K562 (cell line): ENCODE data around the gene NEK4. TPM values are rescaled to one million over a fixed set of nuclear protein-coding genes. Genes with fewer than 3 reads are reported as not detected.

Experiments used
- ATAC-seq: fragments of 200-7000 bp; cut with Tn5 transposase; 3 replicates; pipeline ENCODE4 v1.9.1; 2020; ENCODE audit warnings: moderate library complexity
- BruUV-seq: library from RNA; stranded (reverse); fragments of 400-500 nt; replicated peaks from 2 replicates; lab custom pipeline; 2021; lab: Mats Ljungman, UMichigan
- CTCF ChIA-PET: fragments of 300-600 bp; formaldehyde crosslinking; extraction: SDS; loops from one replicate; lab custom pipeline; 2021; ENCODE audit warnings: low intra/inter-chr PET ratio; lab: Yijun Ruan, JAX
- POLR2A ChIA-PET: fragments of 300-600, 350-650 bp; sonication (Branson Sonifier 250); formaldehyde crosslinking; extraction: SDS; loops from one replicate; lab custom pipeline; 2021; ENCODE audit warnings: antibody characterized with exemption, inconsistent platforms; lab: Yijun Ruan, JAX
- DNase-seq, 4 experiments: peaks; one replicate each; pipeline versions ENCODE4 v3.0.0 to v3.0.0-alpha.2; 2011 to 2018; ENCODE audit warnings: low spot score in 3 of 4, mixed read lengths in 3 of 4; ENCODE audit errors: extremely low read depth in 1 of 4
- FAIRE-seq: peaks from 2 replicates; lab custom pipeline; 2011; peaks lifted over from hg19 to GRCh38; lab: Jason Lieb, UNC
- H2AFZ ChIP-seq: 2 replicates; pipeline ENCODE4 v1.6.0; 2011; ENCODE audit warnings: low read depth, low read length, control low read depth, inconsistent platforms
- H3K27ac ChIP-seq: fragments of 200-600 bp; 3 replicates; pipeline ENCODE4 v1.8.0; 2011; ENCODE audit warnings: low read depth, mild to moderate bottlenecking, control low read depth, inconsistent platforms, low read length, moderate library complexity, mixed read lengths; ENCODE audit errors: extremely low read depth
- H3K27me3 ChIP-seq, 2 experiments: fragments of 300-600 bp in 1 of 2; 2 replicates in 1 of 2; 3 replicates in 1 of 2; pipeline versions ENCODE4 v1.6.0 to v1.8.0; 2011; ENCODE audit warnings: inconsistent platforms in 2 of 2, low read length in 2 of 2, mild to moderate bottlenecking in 1 of 2, mixed read lengths in 1 of 2, moderate library complexity in 1 of 2; ENCODE audit not compliant: control insufficient read depth in 2 of 2, insufficient read depth in 2 of 2
- H3K36me3 ChIP-seq: fragments of 300-600 bp; 3 replicates; pipeline ENCODE4 v1.8.0; 2011; ENCODE audit warnings: mild to moderate bottlenecking, low read length, inconsistent platforms; ENCODE audit not compliant: control insufficient read depth, insufficient read depth
- H3K4me1 ChIP-seq, 2 experiments: fragments of 200-600 bp in 1 of 2; replicated peaks in 1 of 2; 2 replicates in 1 of 2; 3 replicates in 1 of 2; pipeline versions ENCODE4 v1.5.1 to v1.8.0; 2011; ENCODE audit warnings: inconsistent platforms in 2 of 2, low read length in 2 of 2, mild to moderate bottlenecking in 1 of 2, mixed read lengths in 1 of 2, moderate library complexity in 1 of 2; ENCODE audit not compliant: control insufficient read depth in 2 of 2, insufficient read depth in 2 of 2
- H3K4me2 ChIP-seq: 2 replicates; pipeline ENCODE4 v1.6.1; 2011; ENCODE audit warnings: low read length, control low read depth, inconsistent platforms, mixed read lengths; ENCODE audit not compliant: insufficient read depth
- H3K4me3 ChIP-seq: fragments of 200-600 bp; sonication (generic), shearing (Covaris generic); 2 replicates; pipeline ENCODE4 v1.5.1; 2016; ENCODE audit warnings: control low read depth, inconsistent platforms
- H3K79me2 ChIP-seq: fragments of 200-600 bp; 3 replicates; pipeline ENCODE4 v1.8.0; 2011; ENCODE audit warnings: low read length, inconsistent platforms; ENCODE audit not compliant: control insufficient read depth, insufficient read depth
- H3K9ac ChIP-seq, 2 experiments: 2 replicates each; pipeline versions ENCODE4 v1.6.0 to v1.6.1; 2011; ENCODE audit warnings: low read depth in 2 of 2, low read length in 2 of 2, control low read depth in 1 of 2, inconsistent platforms in 1 of 2, mild to moderate bottlenecking in 1 of 2, mixed read lengths in 1 of 2; ENCODE audit not compliant: insufficient read depth in 1 of 2
- H3K9me1 ChIP-seq: one replicate; pipeline ENCODE4 v1.6.0; 2011; ENCODE audit warnings: inconsistent platforms, mild to moderate bottlenecking, low read length, moderate library complexity; ENCODE audit not compliant: control insufficient read depth, insufficient read depth
- H3K9me3 ChIP-seq: replicated peaks from 2 replicates; pipeline ENCODE4 v1.5.1; 2011; ENCODE audit warnings: low read depth, low read length, inconsistent platforms; ENCODE audit not compliant: control insufficient read depth, insufficient read depth
- H4K20me1 ChIP-seq: replicated peaks from 2 replicates; pipeline ENCODE4 v1.6.1; 2011; ENCODE audit warnings: low read length, inconsistent platforms, mixed read lengths; ENCODE audit not compliant: control insufficient read depth, insufficient read depth
- BDP1 ChIP-seq: IDR thresholded peaks from 3 replicates; pipeline ENCODE4 v1.6.1; 2011; ENCODE audit not compliant: insufficient read length, insufficient read depth
- BHLHE40 ChIP-seq: IDR thresholded peaks from 2 replicates; pipeline ENCODE4 v1.6.1; 2011; ENCODE audit warnings: low read length, improper control_type of control experiment
- BRD4 ChIP-seq: fragments of 200-600 bp; sonication (generic); IDR thresholded peaks from 2 replicates; pipeline ENCODE4 v1.6.1; 2017; ENCODE audit warnings: inconsistent platforms
- DIDO1 ChIP-seq: fragments of 450-650 bp; IDR thresholded peaks from 2 replicates; pipeline ENCODE4 v1.6.1; 2016; ENCODE audit warnings: low read depth, missing biosample characterization, missing genetic modification characterization
- HCFC1 ChIP-seq: IDR thresholded peaks from 2 replicates; pipeline ENCODE4 v1.6.1; 2012; ENCODE audit warnings: low read depth, low read length, improper control_type of control experiment
- MEF2D ChIP-seq: conservative IDR thresholded peaks from 2 replicates; pipeline ENCODE4 v1.6.1; 2016; ENCODE audit warnings: low read depth, missing genetic modification characterization, missing compliant biosample characterization
- RB1 ChIP-seq: fragments of 450-650 bp; IDR thresholded peaks from 2 replicates; pipeline ENCODE4 v1.6.1; 2017; ENCODE audit warnings: low read depth, mild to moderate bottlenecking
- SMARCA4 ChIP-seq: fragments of 450-650 bp; IDR thresholded peaks from 2 replicates; pipeline ENCODE4 v1.6.1; 2016
- SPI1 ChIP-seq: IDR thresholded peaks from 2 replicates; pipeline ENCODE4 v1.6.1; 2011; ENCODE audit warnings: low read depth, low read length, control low read depth, borderline replicate concordance
- ZNF184 ChIP-seq: sonication (generic); formaldehyde crosslinking; IDR thresholded peaks from 2 replicates; pipeline ENCODE4 v1.5.0; 2020; ENCODE audit warnings: missing genetic modification reagents
- ZNF75A ChIP-seq: fragments of 450-650 bp; formaldehyde crosslinking; IDR thresholded peaks from 2 replicates; pipeline ENCODE4 v1.4.0; 2020; ENCODE audit warnings: mild to moderate bottlenecking
- ZNF77 ChIP-seq: fragments of 250-450 bp; sonication (Bioruptor Pico); IDR thresholded peaks from 2 replicates; pipeline ENCODE4 v1.5.0; 2020
- ZNF785 ChIP-seq: fragments of 250-450 bp; sonication (Bioruptor Pico); IDR thresholded peaks from 2 replicates; pipeline ENCODE4 v1.4.0; 2020; ENCODE audit warnings: mild to moderate bottlenecking
- ZSCAN29 ChIP-seq: fragments of 450-650 bp; IDR thresholded peaks from 2 replicates; pipeline ENCODE4 v1.6.1; 2017
- WGBS: fragments of 100-300 bp; shearing (Covaris generic); methylation state at CpG from one replicate; pipeline ENCODE4 v1.1.6; 2016; ENCODE audit warnings: low coverage, mixed read lengths; ENCODE audit not compliant: insufficient coverage; ENCODE audit errors: missing lambda C conversion rate; 5-methylcytosine and 5-hydroxymethylcytosine counted together
- in situ Hi-C: fragments of 300-500 bp; cut with MboI; formaldehyde crosslinking; loops from 4 replicates; pipeline ENCODE4 v1.15.0; 2018; ENCODE audit warnings: inconsistent platforms, mixed read lengths
- intact Hi-C: fragments of 100-400 bp; cut with micrococcal nuclease; formaldehyde crosslinking; loops from 2 replicates; pipeline ENCODE4 v1.14.2; 2022
- polyA plus RNA-seq, 8 experiments: library from polyadenylated mRNA; depleted of rRNA in 4 of 8; stranded (reverse) in 5 of 8; unstranded in 3 of 8; fragments of >200 nt; fragmentation: Nextera tagmentation in 2 of 8; fragmentation: Illumina TruSeq in 1 of 8; extraction: Ambion mirVana in 2 of 8; extraction: Trizol in 1 of 8; gene quantifications; 2 replicates each; pipeline versions ENCODE4 v1.2.1 to v1.2.3, GENCODE V29; 2011 to 2014; ENCODE audit warnings: inconsistent platforms in 1 of 8, missing spikeins in 1 of 8
- total RNA-seq, 7 experiments: library from RNA; depleted of rRNA in 6 of 7; stranded (reverse); fragments of >200 nt in 6 of 7; fragmentation: Illumina TruSeq in 2 of 7; extraction: Trizol in 2 of 7; gene quantifications; 2 replicates each; pipeline versions ENCODE4 v1.2.1 to v1.2.3, GENCODE V29; 2011 to 2021; ENCODE audit warnings: low replicate concordance in 1 of 7
- TF ChIP-seq, protein P1 (sequence below): fragments of 450-650 bp; IDR thresholded peaks from 2 replicates; pipeline ENCODE4 v1.6.1; 2017; ENCODE audit warnings: antibody characterized with exemption
- TF ChIP-seq, protein P2 (sequence below): fragments of 450-650 bp; IDR thresholded peaks from 2 replicates; pipeline ENCODE4 v1.6.1; 2018; ENCODE audit not compliant: partially characterized antibody

The NEK4 gene
- total and polyA plus RNA-seq, 9 of the 15 experiments (the other 6 are each of a cell fraction or from before 2014, with no cell fraction given), result 5.8 to 23.1 (median 16.6) TPM

DNA sequence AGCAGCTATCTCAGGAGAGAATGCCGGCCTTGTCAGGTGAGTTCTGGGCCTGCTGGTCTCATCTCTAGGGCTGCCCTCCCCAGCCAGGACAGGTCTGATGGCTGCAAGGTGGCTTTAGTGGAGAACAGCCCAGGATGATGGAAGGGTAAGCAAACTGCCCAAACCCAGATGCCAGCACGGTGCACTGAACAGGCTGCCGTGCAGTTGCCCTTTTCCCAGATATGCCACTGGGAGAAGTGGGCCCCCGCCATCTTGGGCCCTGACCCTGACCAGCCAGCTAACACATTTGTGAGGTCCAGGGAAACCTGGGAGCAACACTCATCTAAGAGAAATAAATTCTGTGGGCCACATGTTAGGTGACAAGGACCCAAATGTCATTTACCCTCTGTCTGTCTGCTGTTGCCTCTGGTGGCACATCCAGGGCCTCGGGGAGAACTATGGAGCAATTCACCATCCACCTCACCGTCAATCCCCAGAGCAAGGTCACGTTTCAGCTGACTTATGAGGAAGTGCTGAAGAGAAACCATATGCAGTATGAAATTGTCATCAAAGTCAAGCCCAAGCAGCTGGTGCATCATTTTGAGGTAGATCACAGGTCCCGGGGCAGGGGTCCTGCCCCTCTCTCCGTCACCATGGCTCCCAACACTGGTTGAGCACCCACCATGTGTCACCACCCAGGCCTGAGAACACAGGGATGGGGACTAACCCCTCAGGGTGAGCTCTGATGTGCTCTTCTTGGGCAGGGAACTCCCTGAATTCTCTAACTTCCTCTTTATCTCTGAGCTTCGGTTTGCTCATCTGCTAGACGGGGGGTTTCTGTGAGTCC is 8.5 kb upstream of the NEK4 start:
- FAIRE-seq (no peak), DNase-seq (no peak), ATAC-seq (no peak)
- in situ Hi-C loops, result no loop called here
- Histone ChIP-seq H3K4me1 (no peaks in the 10 kb centered on the region; a peak in 2 of 5 replicates), H3K9ac (0 out of 4 replicates have a peak overlapping the region, but pooled peaks of 1 of the 2 experiments have one; percentile 26), H3K9me3 (no peaks in the 10 kb centered on the region), H4K20me1 (no peaks in the 10 kb centered on the region), H3K36me3 (no peaks in the 10 kb centered on the region), H3K27ac (no peak overlapping the region), H3K4me2 (no peak overlapping the region), H2AFZ (no peak overlapping the region), H3K9me1 (no peaks in the 10 kb centered on the region), H3K4me3 (no peak overlapping the region), H3K79me2 (no peaks in the 10 kb centered on the region), H3K27me3 (peaks cover 0 to 30% of the 10 kb centered on the region in 2 experiments; a peak in 2 of 5 replicates)
- intact Hi-C loops, result no loop called here
- ChIA-PET POLR2A (interaction anchor here (0.6 kb wide), 2 partner anchors 9 to 287 kb away, joined by 3 to 4 read pairs; no protein-coding TSS in a partner anchor), CTCF (no interaction called here)
- TF ChIP-seq ZNF75A (CRISPR knock-in tag) (no peak), ZNF785 (CRISPR knock-in tag) (no peak), BRD4 (no peak), ZSCAN29 (no peak), SMARCA4 (no peak), SPI1 (peak; percentile 72; the same call in 1 of the 2 replicates), MEF2D (tag) (no peak), BDP1 (no peak), ZNF77 (CRISPR knock-in tag) (no peak), ZNF184 (CRISPR knock-in tag) (no peak), DIDO1 (tag) (no peak), BHLHE40 (0 out of 2 replicates have a peak, but pooled peaks have one; percentile 22), HCFC1 (no peak), RB1 (no peak)
- TF ChIP-seq, protein P1, sequence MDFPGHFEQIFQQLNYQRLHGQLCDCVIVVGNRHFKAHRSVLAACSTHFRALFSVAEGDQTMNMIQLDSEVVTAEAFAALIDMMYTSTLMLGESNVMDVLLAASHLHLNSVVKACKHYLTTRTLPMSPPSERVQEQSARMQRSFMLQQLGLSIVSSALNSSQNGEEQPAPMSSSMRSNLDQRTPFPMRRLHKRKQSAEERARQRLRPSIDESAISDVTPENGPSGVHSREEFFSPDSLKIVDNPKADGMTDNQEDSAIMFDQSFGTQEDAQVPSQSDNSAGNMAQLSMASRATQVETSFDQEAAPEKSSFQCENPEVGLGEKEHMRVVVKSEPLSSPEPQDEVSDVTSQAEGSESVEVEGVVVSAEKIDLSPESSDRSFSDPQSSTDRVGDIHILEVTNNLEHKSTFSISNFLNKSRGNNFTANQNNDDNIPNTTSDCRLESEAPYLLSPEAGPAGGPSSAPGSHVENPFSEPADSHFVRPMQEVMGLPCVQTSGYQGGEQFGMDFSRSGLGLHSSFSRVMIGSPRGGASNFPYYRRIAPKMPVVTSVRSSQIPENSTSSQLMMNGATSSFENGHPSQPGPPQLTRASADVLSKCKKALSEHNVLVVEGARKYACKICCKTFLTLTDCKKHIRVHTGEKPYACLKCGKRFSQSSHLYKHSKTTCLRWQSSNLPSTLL, result no peak
- TF ChIP-seq, protein P2, sequence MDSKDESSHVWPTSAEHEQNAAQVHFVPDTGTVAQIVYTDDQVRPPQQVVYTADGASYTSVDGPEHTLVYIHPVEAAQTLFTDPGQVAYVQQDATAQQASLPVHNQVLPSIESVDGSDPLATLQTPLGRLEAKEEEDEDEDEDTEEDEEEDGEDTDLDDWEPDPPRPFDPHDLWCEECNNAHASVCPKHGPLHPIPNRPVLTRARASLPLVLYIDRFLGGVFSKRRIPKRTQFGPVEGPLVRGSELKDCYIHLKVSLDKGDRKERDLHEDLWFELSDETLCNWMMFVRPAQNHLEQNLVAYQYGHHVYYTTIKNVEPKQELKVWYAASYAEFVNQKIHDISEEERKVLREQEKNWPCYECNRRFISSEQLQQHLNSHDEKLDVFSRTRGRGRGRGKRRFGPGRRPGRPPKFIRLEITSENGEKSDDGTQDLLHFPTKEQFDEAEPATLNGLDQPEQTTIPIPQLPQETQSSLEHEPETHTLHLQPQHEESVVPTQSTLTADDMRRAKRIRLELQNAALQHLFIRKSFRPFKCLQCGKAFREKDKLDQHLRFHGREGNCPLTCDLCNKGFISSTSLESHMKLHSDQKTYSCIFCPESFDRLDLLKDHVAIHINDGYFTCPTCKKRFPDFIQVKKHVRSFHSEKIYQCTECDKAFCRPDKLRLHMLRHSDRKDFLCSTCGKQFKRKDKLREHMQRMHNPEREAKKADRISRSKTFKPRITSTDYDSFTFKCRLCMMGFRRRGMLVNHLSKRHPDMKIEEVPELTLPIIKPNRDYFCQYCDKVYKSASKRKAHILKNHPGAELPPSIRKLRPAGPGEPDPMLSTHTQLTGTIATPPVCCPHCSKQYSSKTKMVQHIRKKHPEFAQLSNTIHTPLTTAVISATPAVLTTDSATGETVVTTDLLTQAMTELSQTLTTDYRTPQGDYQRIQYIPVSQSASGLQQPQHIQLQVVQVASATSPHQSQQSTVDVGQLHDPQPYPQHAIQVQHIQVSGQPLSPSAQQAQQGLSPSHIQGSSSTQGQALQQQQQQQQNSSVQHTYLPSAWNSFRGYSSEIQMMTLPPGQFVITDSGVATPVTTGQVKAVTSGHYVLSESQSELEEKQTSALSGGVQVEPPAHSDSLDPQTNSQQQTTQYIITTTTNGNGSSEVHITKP, result no peak
- WGBS, result 5% methylated on average over 6 of the region's 11 CpGs
- BruUV-seq, result no TSS peak
